Measurements from ENCODE around the gene FBN1.

DNA sequence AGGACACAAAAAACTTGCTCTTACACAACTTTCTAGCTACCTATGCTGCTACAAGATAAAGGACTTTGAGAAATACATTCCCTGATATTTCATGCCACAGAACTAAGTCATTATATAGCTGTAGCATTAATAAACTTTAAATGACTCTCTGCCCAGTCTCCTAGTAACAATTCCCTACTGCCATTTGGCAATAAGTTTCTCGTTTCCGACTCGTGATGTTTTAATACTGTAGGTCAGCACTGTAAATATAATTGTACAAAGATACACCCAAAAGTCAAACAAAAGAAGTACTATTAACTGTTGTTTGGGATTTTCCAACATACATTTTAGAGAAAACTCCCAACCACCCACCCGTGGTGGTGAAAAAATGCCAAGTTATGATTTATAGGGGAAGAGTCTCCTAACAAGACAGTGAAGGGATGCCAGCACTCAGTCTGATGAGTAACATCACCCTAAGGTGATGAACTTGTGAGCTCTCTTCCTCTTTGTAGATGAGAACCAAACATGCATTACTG, 182.1 kb downstream of the FBN1 start:
- TF ChIP-seq EZH2 (optimal IDR thresholded peaks at IDR 0.05; ENCODE audit: low read depth, low read length) (no peak), EZH2phosphoT487 (IDR thresholded peaks at IDR 0.05; ENCODE audit: low read length) (no peak)
- TF ChIP-seq, protein P1, sequence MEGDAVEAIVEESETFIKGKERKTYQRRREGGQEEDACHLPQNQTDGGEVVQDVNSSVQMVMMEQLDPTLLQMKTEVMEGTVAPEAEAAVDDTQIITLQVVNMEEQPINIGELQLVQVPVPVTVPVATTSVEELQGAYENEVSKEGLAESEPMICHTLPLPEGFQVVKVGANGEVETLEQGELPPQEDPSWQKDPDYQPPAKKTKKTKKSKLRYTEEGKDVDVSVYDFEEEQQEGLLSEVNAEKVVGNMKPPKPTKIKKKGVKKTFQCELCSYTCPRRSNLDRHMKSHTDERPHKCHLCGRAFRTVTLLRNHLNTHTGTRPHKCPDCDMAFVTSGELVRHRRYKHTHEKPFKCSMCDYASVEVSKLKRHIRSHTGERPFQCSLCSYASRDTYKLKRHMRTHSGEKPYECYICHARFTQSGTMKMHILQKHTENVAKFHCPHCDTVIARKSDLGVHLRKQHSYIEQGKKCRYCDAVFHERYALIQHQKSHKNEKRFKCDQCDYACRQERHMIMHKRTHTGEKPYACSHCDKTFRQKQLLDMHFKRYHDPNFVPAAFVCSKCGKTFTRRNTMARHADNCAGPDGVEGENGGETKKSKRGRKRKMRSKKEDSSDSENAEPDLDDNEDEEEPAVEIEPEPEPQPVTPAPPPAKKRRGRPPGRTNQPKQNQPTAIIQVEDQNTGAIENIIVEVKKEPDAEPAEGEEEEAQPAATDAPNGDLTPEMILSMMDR (IDR thresholded peaks at IDR 0.05; ENCODE audit: low read length) = no peak

All from MM.1S (cell line).